CD1c-positive myeloid dendritic cell (primary cell): ENCODE results near the gene SYNM.

Source experiments
- DNase-seq: peaks from one replicate; pipeline ENCODE4 v3.0.0-alpha.2; 2016; ENCODE audit errors: extremely low spot score

Gene SYNM

DNA sequence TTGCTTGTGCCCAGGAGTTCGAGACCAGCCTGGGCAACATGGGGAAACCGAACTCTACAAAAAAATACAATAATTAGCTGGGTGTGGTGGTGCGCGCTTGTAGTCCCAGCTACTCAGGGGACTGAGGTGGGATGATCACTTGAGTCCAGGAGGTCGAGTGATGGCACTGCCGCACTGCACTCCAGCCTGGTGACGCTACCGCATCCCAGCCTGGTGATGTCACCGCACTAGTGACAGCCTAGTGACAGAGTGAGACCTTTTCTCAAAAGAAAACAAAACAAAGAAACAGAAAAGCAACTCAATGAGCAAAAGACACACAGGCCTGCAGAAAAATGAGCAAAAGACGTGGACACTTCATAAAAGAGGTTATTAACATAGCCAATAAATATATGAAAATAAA, 19.9 kb upstream of the SYNM start:
- DNase-seq, result no peak

DNA sequence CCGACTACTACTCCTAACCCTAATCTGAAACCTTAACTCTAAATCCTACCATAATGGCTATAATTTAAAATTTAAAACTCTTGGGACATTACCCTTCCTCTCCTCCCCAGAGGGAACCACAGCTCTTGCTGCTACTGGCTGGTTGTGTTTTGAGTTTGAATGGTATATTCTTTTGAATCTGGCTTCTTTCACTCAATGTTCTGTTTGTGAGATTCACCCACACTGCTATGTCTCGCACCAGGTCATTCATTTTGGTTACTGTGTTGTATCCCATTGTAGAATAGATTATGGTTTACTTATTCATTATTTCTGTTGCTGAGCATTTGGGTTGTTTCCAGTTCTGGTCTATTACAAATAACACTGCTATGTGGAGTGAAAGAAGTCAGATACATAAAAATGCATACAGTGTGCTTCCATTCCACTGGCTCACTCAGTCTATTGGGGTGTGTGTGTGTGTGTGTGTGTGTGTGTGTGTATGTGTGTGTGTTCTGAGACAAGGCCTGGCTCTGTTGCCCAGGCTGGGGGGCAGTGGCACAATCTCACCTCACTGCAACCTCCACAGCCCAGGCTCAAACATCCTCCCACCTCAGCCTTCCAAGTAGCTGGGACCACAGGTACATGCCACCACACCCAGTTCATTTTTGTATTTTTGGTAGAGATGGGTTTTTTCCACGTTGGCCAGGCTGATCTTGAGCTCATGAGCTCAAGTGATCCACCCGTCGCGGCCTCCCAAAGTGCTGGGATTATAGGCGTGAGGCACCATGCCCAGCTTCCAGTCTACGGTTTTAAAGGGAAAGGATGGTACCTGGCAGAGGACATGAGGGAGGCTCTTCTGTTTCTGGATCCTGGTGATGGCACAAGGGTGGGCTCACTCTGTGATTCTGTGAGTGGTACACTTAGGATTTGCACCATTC, 19.2 kb upstream of the SYNM start:
- DNase-seq, result no peak

DNA sequence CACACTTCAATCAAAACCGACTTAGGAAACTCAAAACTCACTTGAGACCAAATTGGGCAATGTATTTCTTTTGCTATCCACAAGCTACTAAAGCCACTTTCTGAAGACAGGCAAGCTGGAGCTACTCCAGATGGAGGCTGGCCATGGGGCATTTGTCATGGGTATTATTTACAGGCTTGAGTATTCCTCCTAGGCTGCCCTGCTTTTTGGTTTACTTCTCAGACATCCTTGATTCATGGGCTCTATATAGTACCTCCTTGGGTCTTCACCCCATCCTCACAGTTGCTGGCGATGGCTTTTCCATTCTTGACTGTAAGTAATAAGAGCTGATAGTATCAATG, 18.6 kb upstream of the SYNM start:
- no peak for DNase-seq

DNA sequence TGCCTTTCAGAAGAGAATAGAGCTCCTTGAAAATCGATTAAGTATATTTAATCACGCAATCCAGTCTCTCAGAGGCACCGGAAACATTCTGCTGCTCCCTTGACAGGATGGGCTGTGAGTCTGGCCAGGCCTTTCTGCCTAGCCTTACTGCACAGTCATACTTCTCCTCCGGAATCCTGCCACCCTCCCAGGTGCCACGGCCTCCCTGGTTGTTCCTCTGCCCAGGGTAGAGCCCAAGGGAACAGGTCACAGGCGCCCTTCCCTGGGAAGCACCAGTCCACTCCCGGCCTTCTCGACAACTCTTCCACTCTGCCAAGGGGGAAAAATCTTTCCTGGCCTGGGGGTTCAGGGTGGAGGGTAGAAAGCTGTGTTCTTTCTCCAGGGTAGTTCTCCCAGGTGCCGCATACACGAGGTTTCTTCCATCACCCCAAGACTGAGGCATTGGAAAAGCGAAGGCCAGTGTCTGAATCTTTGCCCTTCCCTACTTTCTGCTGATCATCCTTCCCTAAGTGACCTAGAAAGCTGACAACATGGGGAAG, 17.4 kb upstream of the SYNM start:
- DNase-seq, result no peak

DNA sequence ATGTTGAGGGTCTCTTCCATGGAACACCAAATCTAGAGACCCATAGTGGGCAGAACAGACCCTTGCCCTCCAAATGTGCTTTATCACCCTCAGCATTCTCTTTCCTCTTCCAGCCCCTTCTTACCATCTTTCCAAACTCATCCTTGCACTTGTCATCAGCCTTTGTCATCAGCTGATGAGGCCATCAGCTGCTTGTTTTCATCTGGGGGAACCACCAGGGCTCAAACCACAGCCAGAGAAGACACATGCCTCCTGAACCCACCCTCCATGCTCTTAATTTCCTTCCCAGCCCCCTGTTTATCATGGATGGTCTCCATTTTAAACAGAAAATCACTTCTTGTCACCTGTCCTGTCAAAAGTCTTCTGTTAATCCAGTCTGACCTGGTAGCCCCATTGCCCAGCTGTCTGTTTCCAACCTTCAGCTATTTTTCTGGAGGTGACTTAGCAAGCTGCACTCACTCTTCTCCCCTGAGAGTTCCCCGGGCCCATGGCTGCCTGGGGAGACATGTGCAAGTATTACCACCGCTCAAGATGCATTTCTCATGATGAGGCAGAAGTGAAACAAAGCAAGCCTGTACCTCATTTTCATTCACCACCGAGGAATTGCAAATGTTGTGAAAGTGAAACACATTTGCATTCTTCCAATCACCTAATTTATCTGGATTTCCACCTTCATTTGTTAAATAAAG, 14.7 kb upstream of the SYNM start:
- DNase-seq, result no peak

DNA sequence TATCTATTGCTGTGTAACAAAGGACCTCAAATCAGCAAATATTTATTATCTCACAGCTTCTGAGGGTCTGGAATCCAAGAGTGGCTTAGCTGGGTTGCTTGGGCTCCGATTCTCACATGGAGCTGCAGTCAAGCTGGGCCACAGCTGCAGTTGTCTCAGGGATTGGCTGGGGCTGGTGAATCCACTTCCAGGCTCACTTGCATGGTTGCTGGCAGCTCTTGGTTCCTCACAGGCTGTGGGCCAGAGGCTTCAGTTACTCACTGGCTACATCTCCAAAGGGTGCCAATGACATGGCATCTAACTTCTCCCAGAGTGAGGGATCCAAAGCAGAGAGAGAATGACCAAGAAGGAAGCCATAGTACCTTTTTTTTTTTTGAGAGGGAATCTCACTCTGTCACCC, 13.9 kb upstream of the SYNM start:
- DNase-seq, result no peak

DNA sequence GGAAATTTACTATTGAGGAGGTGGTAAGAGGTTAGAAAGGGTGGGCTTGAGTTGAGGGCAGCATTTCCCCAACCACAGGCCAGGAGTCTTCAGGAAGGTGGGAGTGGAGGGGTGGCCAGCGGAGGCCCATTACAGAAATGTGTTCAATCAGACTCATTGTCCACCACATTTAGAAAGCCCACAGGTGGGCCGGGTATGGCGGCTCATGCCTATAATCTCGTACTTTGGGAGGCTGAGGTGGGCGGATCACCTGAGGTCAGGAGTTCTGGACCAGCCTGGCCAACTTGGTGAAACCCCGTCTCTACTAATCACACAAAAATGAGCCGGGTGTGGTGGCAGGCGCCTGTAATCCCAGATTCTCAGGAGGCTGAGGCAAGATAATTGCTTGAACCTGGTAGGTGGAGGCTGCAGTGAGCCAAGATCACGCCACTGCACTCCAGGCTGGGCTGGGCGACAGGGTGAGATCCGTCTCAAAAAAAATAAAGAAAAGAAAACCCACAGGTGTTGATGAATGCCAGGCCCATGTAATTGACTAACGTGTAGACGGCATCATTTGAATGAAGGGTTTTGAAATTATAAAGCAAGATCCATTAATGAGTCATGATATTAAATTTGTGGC, 12.2 kb upstream of the SYNM start:
- DNase-seq, result no peak

DNA sequence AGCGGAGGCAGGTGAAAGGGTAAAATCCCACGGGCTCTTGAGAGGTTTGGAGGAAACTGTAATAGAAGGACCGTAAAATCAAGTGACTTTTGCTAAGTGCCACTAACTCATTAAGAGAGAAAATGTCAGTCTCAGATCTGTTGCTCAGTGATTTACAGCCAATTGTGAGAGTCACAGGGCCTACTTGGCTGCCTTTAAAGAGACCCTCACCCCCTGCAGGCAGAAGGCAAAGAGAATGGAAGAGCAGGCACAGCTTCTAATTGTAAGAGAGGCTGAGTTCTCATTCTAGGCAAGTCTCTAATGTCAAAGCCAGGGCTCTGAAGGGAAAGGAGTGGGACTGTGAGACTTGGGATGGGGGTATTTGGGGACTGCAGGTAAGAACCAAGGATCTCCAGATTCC, 9.3 kb upstream of the SYNM start:
- DNase-seq, result no peak

DNA sequence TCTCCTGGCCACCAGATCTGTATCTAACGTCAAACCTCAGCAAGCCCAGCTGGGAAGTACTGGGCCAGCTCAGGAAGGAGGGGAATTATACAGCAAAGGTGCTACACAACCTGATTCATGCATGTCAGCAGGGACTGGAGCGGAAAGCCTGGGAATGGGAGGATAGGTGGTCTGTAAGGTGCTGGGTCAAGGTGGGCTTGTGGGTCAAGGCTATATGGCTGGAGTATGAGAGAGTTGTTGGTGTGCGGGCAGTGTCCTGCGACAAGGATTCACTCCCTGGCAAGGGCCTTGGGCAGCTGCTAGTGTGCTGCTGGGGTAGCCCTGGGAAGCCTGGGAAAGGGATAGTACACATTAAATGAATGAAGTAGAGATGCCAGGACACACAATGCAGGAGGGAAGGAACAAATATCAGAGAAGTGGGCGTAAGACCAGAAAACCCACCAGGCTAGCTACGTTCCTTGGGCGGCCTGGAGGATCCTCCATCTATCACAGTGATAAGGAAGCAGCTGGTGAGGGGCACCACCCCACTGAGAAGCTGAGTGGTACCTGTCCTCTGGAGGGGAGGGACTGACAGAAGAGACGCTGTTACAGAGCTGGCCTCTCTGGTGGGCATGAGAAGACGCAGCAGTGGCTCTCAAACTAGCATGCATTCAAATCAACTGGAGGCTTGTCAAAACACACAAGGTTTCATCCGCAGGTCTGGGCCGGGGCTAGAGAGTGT, 8.5 kb upstream of the SYNM start:
- DNase-seq, result no peak

DNA sequence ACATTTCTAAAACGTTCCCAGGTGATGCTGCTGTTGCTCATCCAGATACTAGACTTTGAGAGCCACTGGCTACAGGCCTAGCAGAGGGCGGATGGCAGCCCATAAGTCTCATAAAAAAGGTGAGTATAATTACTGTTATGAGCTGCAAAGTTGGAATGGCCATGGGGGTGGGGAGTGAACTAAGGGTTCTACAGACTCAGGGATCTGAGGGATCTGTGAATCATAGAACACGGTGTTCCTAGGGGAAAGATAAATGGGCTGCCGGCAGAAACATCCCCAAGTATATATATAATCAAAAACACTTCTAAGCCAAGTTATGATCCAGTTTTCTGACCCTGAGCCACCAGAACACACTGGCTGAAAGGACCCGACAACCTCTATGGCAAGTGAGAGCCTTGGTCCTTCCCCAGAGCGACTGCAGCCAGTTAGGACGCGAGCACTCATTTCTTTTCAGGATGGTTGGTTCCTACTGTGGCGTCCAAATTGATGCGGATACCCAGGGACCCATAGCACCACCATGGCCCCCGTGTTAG, 7.9 kb upstream of the SYNM start:
- no peak for DNase-seq

DNA sequence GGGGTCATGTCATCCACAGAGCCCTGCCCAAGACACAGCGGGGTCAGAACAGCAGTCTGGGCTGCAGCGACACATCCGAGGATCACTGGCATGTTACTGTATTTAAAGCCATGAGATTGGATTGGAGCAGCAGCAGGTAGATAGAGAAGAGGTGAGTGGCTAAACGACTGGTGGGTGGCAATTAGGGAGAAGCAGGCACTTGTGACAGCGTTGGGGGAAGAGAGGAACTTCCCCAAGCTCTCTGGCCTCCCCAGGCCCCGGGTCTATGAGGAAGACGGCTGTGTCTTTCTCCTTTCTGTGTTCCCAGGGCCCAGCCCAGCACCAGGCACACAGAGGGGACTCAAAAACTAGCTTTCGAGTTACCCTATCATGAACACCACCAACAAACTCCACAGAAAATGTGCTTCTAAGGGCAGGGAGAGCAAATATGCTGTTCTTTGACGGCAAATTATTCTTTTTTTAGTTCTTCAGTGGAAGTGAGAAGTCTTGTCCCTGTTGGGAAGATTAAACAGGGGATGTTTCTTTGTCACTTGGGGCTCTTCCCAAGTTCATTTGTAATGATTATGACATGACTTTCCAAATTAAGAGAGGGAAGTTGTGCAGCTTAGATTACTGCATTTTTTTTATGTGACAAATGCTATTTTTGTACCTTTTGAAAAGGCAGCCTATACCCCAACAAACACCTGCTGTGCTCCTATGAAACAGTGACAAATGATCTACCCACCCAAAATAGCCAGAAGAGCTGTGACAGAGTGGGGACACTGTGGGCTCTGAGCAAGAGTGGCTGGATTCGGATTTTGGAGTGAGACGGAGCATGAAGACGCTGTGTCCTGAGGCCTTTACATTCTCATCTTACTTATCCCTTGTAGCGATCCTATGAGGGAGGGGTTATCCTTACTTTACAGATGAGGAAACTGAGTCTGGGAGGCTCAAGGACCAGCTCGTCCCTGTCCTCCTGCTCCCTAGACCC, 7.2 kb upstream of the SYNM start:
- DNase-seq, result no peak

DNA sequence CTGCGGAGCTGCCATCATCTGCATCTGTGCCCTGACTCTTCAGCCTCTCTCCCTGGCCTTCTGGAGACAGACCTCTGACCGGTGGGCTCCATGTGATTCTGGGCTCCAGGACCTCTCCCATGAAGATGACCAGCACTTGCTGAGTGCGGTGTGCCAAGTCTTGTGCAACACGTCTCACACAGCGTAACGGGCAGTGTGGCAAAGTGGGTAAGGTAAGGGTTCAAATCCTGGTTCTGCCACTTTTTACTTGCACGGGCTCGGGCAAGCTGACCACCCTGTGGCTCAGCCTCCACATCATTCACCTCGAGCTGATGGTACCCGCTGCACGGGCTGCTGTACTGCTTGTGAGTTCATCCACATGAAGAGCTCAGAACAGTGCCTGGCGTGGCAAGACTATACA, 6.5 kb upstream of the SYNM start:
- no peak for DNase-seq

DNA sequence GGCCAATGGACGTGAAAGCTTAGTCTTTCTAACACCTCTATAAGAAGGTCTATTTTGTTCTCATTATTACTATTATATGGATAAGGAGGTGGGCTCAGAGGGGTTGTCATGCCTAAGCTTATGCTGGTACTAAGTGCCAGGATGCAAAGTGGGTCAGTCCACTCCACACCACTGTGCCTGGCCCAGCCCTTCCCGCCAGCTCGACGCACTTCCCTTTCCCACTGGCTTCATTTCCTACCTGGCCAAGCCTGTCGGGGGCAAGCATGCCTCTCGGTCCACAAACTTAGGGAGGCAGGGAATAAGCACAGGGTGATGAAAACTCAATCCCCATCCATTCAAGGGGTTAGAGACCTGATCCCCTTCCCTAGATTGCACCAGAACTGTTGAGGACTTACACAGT, 5.9 kb upstream of the SYNM start:
- DNase-seq, result no peak

DNA sequence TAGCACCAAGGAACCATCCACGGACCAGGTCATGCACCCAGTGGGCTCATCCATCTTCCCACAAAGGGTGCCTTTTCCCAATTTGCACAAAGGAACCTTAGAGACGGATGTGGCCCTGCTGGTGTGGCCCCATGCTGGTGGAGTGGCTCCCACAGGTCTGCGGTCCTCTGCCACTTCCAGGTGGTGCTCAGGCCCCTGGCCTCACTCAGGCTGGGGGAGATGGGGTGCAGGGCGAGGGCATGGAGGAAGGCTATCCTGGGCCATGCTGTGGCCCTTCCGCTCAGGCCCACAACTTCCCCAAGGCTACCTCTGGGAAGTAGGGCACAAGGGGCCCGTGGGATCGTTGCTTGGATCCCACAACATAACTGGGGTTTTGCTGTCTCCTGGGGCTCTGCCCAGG, 5.2 kb upstream of the SYNM start:
- DNase-seq, result no peak

DNA sequence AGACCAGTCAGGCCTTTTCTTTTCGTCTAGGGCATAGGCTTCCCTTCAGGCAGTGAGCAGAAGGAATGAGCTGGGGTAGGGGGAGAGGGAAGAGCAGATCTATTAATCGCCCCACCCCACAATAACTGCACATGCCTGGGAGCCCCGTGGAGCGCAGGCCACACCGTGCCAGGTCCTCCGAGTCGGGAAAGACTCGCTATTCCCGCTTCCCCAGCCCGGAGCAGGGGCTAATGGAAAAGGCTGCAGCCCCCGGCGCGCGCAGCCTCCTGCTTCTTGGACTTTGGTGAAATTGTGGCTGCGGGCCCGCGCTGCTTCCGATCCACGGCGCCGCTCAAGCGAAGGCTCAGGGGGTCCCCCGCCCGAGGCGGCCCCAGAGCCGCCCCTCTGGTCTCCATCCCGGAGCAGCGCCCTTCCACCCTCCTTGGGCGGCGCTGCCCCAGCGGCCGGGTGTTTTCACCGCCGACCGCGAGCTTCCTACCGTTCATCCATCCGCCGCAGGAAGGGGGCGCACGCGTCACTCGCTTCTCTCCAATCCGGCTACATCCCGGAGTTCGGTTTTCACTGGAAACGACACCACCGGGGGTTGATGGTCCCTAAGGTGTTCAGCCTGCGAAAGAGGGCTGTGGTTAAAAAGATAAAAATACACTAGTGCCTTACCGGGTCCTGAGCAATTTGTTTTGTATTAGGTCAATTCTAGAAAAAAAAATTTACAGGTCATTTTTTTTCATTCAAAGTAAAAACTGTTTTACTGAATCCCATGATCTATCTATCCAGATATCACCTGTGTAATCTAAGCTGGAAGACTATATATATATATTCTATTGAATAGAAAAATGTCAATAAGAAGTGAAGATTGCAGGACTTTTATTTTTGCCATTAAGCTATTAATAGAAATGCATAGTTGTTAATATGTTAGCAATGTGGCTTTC, 4.4 kb upstream of the SYNM start:
- peak; percentile 44 for DNase-seq

DNA sequence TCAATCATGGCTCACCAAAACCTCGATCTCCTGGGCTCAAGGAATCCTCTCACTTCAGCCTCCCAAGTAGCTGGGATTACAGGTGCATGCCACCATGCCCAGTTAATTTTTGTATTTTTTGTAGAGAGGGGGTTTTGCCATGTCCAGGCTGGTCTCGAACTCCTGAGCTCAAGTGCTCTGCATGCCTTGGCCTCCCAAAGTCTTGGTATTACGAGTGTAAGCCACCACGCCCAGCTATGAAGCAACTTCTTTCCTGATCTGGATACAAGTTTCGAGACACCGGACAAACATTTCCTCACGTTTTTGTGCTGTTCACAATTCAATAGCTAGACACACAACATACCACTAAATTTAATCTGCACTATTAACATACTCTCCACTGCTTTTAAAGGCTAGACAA, 3.4 kb upstream of the SYNM start:
- no peak for DNase-seq

DNA sequence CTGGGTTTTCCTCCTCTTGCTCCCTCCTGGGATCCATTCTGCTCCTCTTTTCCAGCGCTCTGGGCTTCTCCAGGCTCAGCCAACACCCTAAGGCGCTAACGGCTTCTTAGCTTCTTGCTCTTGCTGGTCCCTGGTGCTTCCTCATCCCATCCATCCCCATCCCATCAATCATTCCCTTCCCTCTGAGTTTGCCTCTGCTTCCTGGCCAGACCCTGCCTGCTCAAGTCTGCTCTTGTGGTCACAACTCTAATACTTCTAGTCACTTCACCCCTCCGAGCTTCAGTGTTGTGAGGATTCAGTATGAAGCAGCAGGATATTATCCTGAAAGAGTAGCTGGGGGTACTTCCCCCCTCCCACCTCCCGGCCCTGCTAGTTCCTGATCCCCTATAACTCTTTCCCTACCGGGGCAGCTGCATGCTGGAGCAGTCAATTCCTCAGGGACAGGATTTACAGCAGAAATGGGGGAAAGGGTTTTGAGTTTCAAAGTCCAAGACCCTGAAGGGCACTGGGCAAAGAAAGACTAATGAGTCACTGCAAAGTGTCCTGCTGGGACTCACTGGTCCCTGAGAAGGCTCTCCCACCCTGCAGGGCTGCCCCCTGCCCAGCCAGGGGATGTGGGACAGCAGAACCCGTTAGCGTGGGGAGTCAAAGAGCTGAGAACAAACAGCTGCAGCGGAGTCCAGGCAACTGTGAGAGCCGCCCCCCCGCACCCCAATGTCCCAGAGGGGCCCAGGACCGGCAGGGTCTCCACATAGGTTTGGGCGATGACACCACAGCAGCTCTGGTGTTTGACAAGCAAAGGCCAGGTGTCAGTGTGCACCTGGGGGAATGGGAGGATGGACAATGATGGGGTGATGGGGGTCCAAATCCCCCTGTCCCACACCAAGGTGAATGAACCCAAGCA, 2.3 kb upstream of the SYNM start:
- DNase-seq, result no peak

DNA sequence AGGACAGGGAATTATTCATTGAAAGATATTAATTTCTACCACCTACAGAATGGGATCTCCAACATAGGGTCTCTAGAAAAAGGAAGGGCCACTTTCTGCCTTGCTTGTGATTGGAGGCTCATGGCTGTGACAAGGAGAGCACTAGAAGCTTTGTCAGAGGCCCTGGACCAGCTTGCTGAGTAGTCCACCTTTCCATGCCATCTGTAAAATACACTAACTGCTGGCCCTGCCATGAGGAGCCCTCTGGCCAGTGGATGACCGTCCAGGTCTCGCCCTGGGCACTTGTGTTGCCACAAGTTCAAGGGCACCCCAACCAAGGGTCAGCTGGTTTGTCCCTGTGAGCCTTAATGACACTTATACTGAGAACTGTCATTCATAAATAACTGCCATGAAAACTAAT, 1.6 kb upstream of the SYNM start:
- no peak for DNase-seq
